Choroid plexus epithelial cell (primary cell): Measurements from ENCODE around the gene COPB2.
"Not testable (repeated sequence)": the region's sequence is repeated elsewhere in the genome, so short reads cannot be mapped to it uniquely, and the experiment has no call there.

Experiments
- DNase-seq: peaks from one replicate; pipeline ENCODE4 v3.0.0-alpha.2; 2010; ENCODE audit warnings: low read depth
- H3K4me3 ChIP-seq: 2 replicates; pipeline ENCODE4 v1.5.1; 2011; ENCODE audit warnings: low read depth, mild to moderate bottlenecking, control low read depth, low read length, moderate library complexity
- CTCF ChIP-seq: conservative IDR thresholded peaks from 2 replicates; pipeline ENCODE4 v1.5.1; 2011; ENCODE audit warnings: low read depth, mild to moderate bottlenecking, control low read depth, inconsistent platforms, low read length, moderate library complexity

Gene COPB2

DNA sequence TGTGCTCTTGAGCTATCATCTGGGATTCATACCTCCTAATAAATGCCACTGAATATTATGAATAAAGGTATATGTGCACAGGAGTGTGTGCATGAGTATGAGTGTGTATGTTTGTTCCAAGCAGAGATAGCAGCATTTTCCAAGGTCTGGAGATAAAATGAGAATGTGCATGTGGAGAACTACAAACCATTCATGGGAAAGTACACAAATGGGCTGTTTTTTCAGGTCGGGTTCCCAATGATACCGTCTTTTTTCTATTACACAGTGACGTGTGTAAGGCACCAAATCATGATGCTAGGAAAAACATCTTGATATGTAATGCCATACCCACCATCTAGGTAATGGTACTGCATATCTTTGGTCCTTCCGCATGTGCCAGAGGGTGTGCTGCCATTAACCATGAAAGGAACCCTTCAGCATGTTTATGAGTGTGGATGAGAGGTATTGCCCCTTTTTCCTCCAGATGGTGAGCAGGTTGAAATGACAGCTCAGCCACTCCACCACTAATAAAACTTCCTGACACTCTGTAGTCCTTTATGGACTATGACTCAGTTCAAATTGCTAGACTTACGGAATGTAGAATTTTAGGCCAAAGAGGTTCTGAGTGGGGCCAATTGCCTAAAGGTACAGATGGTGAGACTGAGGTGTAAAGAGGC lies 36.4 kb upstream of the COPB2 start:
- no peak for TF ChIP-seq CTCF
- DNase-seq: no peak
- no peak overlapping the region for H3K4me3 ChIP-seq

DNA sequence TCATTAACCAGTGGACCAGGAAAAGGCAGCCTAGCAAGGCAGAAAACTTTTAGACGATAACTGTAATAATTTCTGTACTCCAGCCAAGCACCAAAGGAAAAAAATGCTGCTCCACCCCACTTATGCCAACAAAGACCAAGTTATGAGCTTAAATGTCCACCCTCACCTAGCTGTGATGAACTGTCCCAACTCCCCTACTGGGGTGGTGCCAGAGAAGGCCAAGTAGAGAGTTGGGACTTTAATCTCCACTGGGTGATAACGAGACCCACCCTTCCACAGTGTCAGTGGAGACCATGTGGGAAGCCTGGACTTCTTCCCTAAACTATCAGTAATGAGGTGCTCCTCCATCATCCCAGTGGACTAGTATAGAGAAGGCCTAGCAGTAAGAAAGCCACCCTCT lies 33.8 kb upstream of the COPB2 start:
- no peak overlapping the region for H3K4me3 ChIP-seq
- no peak for DNase-seq
- TF ChIP-seq CTCF: no peak

GRCh38 chr3:139421460-139421859 lies 32.0 kb upstream of the COPB2 start:
- no peak for TF ChIP-seq CTCF
- H3K4me3 ChIP-seq: no peak overlapping the region
- DNase-seq: no peak

DNA sequence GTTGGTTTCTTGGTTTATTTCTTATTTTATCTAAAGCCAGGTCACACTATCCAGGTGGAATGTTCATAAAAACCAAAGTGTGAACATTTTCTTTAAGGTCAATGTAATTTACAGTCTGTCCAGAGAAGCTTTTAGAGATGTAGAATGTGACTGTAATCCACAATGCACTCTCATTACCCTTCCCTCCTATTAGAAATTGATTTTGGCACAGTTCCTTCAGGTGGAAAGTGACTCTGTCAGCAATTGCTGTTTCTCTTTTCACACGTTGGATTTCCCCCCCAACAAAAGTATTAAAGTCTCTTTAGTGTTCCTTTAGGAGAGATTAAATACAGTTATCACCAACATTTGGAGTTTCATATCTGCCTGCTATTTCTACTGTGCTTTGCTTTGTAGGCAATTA lies 31.6 kb upstream of the COPB2 start:
- TF ChIP-seq CTCF: no peak
- DNase-seq: no peak
- H3K4me3 ChIP-seq: no peak overlapping the region

DNA sequence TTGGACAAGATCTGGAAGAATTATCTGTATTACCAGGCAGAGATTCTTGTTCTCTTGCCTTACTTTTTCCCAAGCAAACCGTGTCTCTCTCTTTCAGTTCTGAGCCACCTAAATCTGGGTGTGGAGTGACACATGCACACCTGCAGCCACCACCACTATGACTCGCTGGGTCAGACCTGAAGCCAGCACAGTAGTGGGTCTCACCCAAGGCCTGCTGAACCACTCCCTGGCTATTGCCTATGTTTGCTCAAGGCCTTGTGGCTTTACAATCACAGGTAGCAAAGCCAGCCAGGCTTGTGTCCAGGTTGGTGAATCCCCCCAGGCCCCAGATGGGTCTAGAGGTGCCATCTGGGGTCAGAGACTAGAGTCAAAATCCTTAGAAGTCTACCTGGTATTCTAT lies 28.7 kb upstream of the COPB2 start:
- H3K4me3 ChIP-seq: no peak overlapping the region
- no peak for DNase-seq
- no peak for TF ChIP-seq CTCF

GRCh38 chr3:139416275-139416674 lies 26.8 kb upstream of the COPB2 start:
- TF ChIP-seq CTCF: no peak
- H3K4me3 ChIP-seq: no peak overlapping the region
- no peak for DNase-seq

DNA sequence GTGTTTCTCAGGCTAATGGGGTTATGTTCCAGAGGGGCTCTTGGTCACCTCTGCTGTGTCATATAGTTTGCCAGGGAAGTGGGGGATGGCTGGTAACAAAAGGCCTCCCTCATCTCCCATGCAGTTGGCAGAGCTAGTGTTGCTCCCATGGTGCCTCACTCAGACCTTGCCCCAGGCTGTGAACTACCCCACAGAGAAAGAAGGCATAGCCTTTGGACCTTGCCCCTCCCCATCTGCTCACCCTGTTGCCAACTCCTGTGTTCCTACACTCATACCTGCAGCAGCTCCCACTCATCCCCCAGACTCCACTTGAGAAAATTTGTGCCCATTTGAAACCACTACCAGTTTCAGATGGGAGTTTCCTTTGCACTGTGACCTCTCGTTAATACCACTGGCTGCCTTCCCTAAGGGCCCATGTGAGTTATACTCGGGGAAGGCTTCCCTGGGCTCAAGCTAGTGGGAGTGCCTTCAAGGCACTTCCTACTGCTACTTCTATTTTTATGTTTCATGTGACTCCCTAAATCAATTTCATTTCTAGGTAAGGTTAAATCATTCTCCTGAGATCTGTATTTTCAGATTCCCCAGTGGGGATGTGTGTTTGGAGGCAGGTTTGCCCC lies 25.3 kb upstream of the COPB2 start:
- H3K4me3 ChIP-seq: no peak overlapping the region
- no peak for DNase-seq
- TF ChIP-seq CTCF: no peak

- not testable (repeated sequence) for H3K4me3 ChIP-seq, DNase-seq
These were observed 23.4 kb upstream of the COPB2 start for GRCh38 chr3:139412891-139413290.

DNA sequence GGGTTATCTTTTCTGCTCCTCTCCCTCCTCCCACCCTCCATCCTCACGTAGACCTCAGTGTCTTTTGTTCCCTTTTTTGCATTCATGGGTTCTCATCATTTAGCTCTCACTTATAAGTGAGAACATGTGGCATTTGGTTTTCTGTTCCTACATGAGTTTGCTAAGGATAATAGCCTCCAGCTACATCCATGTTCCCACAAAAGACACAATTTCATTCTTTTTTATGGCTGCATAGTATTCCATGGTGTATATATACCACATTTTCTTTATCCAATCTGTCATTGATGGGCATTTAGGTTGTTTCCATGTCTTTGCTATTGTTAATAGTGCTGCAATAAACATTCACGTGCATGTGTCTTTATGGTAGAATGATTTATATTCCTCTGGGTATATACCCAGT lies 11.7 kb upstream of the COPB2 start:
- not testable (repeated sequence) for DNase-seq, H3K4me3 ChIP-seq
